ENCODE results near the gene TNFRSF13B.
"Not testable (repeated sequence)": the region's sequence is repeated elsewhere in the genome, so short reads cannot be mapped to it uniquely, and the experiment has no call there.

DNA sequence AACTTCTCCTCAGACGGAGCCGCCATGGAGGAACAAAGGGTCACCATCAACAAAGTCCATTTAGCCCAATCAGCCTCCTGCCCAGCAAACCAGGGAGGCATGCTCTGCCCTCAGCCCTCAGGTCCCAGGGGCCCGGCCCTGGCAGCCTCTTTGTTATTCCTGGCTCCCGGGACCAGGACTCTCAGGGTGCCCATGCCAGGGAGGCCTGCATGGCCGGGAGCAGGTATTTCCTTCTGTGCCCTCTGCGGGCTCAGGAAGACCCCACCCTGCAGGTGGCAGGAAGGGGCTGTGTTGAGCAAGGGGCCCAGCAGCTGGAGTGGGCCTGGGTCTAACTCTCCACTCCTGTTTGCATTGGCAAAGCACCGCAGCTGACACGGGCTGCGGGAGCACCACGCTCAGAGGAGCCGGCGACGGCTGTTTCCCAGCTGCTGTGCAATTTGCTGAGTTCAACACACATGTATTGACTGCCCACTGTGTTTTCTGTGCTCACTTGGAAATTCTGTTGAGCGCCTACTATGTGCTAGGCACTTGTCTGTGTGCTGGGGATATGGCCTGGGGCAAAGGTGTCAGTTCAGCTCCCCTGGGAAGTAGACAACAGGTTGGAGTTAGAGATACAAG, 33.2 kb upstream of the TNFRSF13B start:
- TF ChIP-seq, protein P1, sequence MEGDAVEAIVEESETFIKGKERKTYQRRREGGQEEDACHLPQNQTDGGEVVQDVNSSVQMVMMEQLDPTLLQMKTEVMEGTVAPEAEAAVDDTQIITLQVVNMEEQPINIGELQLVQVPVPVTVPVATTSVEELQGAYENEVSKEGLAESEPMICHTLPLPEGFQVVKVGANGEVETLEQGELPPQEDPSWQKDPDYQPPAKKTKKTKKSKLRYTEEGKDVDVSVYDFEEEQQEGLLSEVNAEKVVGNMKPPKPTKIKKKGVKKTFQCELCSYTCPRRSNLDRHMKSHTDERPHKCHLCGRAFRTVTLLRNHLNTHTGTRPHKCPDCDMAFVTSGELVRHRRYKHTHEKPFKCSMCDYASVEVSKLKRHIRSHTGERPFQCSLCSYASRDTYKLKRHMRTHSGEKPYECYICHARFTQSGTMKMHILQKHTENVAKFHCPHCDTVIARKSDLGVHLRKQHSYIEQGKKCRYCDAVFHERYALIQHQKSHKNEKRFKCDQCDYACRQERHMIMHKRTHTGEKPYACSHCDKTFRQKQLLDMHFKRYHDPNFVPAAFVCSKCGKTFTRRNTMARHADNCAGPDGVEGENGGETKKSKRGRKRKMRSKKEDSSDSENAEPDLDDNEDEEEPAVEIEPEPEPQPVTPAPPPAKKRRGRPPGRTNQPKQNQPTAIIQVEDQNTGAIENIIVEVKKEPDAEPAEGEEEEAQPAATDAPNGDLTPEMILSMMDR (IDR thresholded peaks at IDR 0.05), result not testable (repeated sequence)
- TF ChIP-seq ZFX (IDR thresholded peaks at IDR 0.05; ENCODE audit: borderline replicate concordance), result not testable (repeated sequence)

All from 22Rv1 (cell line).